HUDEP-2 (cell line): Measurements from ENCODE around the gene CTSC.
A peak's percentile ranks its signal among the peaks of the same experiment; 100 is the strongest.
"Not testable (repeated sequence)": the region's sequence is repeated elsewhere in the genome, so short reads cannot be mapped to it uniquely, and the experiment has no call there.

ENCODE experiments used
- DNase-seq, 76 experiments: peaks; one replicate each; lab custom pipeline; 2025; ENCODE audit not compliant: unreplicated experiment in 76 of 76; lab: John Stamatoyannopoulos, UW

The CTSC gene

GRCh38 chr11:88292171-88292843 lies 45.2 kb downstream of the CTSC start:
- peak in 2 of 76 experiments; percentile 1 to 11 for DNase-seq

GRCh38 chr11:88288560-88288959 lies 49.0 kb downstream of the CTSC start:
- DNase-seq = no peak

GRCh38 chr11:88284336-88285050 lies 53.0 kb downstream of the CTSC start:
- DNase-seq = no peak

- DNase-seq = no peak
Measured at GRCh38 chr11:88282747-88283515, 54.6 kb downstream of the CTSC start.

GRCh38 chr11:88281317-88281712 lies 56.2 kb downstream of the CTSC start:
- peak in 3 of 76 experiments; percentile 0 to 7 (median 0) for DNase-seq

GRCh38 chr11:88280673-88281316 lies 56.7 kb downstream of the CTSC start:
- DNase-seq = no peak

GRCh38 chr11:88277349-88277915 lies 60.1 kb downstream of the CTSC start:
- no peak for DNase-seq

GRCh38 chr11:88275636-88276035 lies 61.9 kb downstream of the CTSC start:
- no peak for DNase-seq

GRCh38 chr11:88266919-88267318 lies 70.6 kb downstream of the CTSC start:
- DNase-seq = no peak

GRCh38 chr11:88266157-88266556 lies 71.4 kb downstream of the CTSC start:
- no peak for DNase-seq

- DNase-seq = no peak
Measured at GRCh38 chr11:88259431-88259830, 78.1 kb downstream of the CTSC start.

GRCh38 chr11:88252208-88252607 lies 85.3 kb downstream of the CTSC start:
- no peak for DNase-seq

GRCh38 chr11:88250566-88251242 lies 86.8 kb downstream of the CTSC start:
- DNase-seq = no peak

GRCh38 chr11:88249706-88250105 lies 87.8 kb downstream of the CTSC start:
- no peak for DNase-seq

GRCh38 chr11:88246696-88247095 lies 90.8 kb downstream of the CTSC start:
- DNase-seq = no peak

- DNase-seq = not testable (repeated sequence)
Measured at GRCh38 chr11:88245576-88245975, 92.0 kb downstream of the CTSC start.
